Heart left ventricle (tissue), 16 donors: ENCODE results near the gene MAGEA2. TPM values are rescaled to one million over a fixed set of nuclear protein-coding genes. Genes with fewer than 3 reads are reported as not detected.
"Not testable (repeated sequence)": the region's sequence is repeated elsewhere in the genome, so short reads cannot be mapped to it uniquely, and the experiment has no call there.

Experiments
- ATAC-seq, 4 donors: fragments of 200-7000 bp; cut with Tn5 transposase; one replicate each; pipeline ENCODE4 v1.9.1; 2020 to 2022; ENCODE audit warnings: moderate library complexity in 4 of 4, mild to moderate bottlenecking in 3 of 4, moderate number of reproducible peaks in 1 of 4
- DNase-seq, 5 donors: peaks; one replicate each; pipeline ENCODE4 v3.0.0-alpha.2; 2020
- H3K27ac ChIP-seq, 12 donors: fragments of 200-600 bp; sonication (generic) in 4 of 12; one replicate each; pipeline versions ENCODE4 v1.5.0 to v1.8.0; 2016 to 2022; ENCODE audit warnings: mild to moderate bottlenecking in 2 of 12
- H3K27me3 ChIP-seq, 9 donors: fragments of 200-600 bp; sonication (generic) in 2 of 9; one replicate each; pipeline versions ENCODE4 v1.5.1 to v1.8.0; 2016 to 2022; ENCODE audit warnings: mild to moderate bottlenecking in 3 of 9
- H3K36me3 ChIP-seq, 9 donors: fragments of 200-600 bp; sonication (generic) in 2 of 9; one replicate each; pipeline versions ENCODE4 v1.5.0 to v1.8.0; 2018 to 2022; ENCODE audit warnings: mild to moderate bottlenecking in 2 of 9
- H3K4me1 ChIP-seq, 12 donors: fragments of 200-600 bp; sonication (generic) in 4 of 12; one replicate each; pipeline versions ENCODE4 v1.5.0 to v1.8.0; 2016 to 2022; ENCODE audit warnings: mild to moderate bottlenecking in 3 of 12
- H3K4me3 ChIP-seq, 12 donors: fragments of 200-600 bp; sonication (generic) in 4 of 12; one replicate each; pipeline versions ENCODE4 v1.5.0 to v1.8.0; 2017 to 2022; ENCODE audit warnings: mild to moderate bottlenecking in 9 of 12, moderate library complexity in 4 of 12
- H3K9me3 ChIP-seq, 12 donors: fragments of 200-600 bp; sonication (generic) in 4 of 12; one replicate each; pipeline versions ENCODE4 v1.5.0 to v1.8.0; 2016 to 2022; ENCODE audit warnings: mild to moderate bottlenecking in 1 of 12
- CTCF ChIP-seq, 12 donors: fragments of 200-600 bp; sonication (generic) in 4 of 12; IDR thresholded peaks; one replicate each; pipeline versions ENCODE4 v1.5.0 to v1.8.0; 2018 to 2022; ENCODE audit warnings: antibody characterized with exemption in 12 of 12, mild to moderate bottlenecking in 5 of 12
- POLR2A ChIP-seq, 2 donors: fragments of 450-650 bp; IDR thresholded peaks; one replicate each; pipeline ENCODE4 v1.6.1; 2017; ENCODE audit warnings: antibody characterized with exemption in 2 of 2, mild to moderate bottlenecking in 2 of 2, moderate library complexity in 2 of 2
- WGBS, 4 donors: extraction: QIAGEN DNeasy Blood & Tissue Kit in 2 of 4; methylation state at CpG; one replicate each; pipeline versions ENCODE4 v1.1.5 to v1.1.7; 2013 to 2018; 5-methylcytosine and 5-hydroxymethylcytosine counted together
- intact Hi-C, 10 donors: fragments of 100-400 bp; cut with DNase I; formaldehyde crosslinking; loops; one replicate each; pipeline versions ENCODE4 v1.11.1 to v1.14.2; 2022
- long read RNA-seq, 3 donors: library from polyadenylated mRNA; unstranded; transcript quantifications; one replicate each; pipeline ENCODE4 v2.0.0, GENCODE V29; 2020 to 2021
- polyA plus RNA-seq, 2 donors: library from polyadenylated mRNA; stranded (reverse); fragments of 200-250 nt; gene quantifications; one replicate each; pipeline ENCODE4 v1.2.3, GENCODE V29; 2013
- total RNA-seq, 9 donors: library from RNA; depleted of rRNA in 2 of 9; stranded (reverse); fragments of >200 nt in 2 of 9; fragmentation: NEBNext Ultra II Directional in 3 of 9; extraction: Animal tissue kit (Norgen Biotek cat#: 25700) in 3 of 9; gene quantifications; one replicate each; pipeline versions ENCODE4 v1.1.0 to v1.2.4, GENCODE V29; 2016 to 2023
- donor health status: ischemic (EF 13 %, LVEDD 7.1; RV severe dilation, severe dysfunction).
- donor health status: healthy with polysubstance abuse.
- donor health status: DM: no; HTN: yes; CAD: no.
- donor health status: DM: no; HTN: no; CAD: no.
- donor health status: ischemic (EF 25% LVEDD 6.9; RV normal size, moderate dysfunction).
- donor health status: ischemic (EF 25% LVEDD 5.7; RV mildly dilated, moderate dysfunction).
- donor health status: healthy.
- donor health status: DM: yes; HTN: yes; CAD: no.
- donor health status: ischemic (EF 35%, LVEDD 5.7; RV mildly dilated, moderate dysfunction).
- donor health status: nonischemic (EF 11% LVEDD 7.7; RV severe dilation, severe dysfunction).
- donor health status: DM: yes; HTN: yes; CAD: no.
- donor health status: PGD.
- donor health status: ischemic (EF 29% LVEDD 5.4; RV normal size, mild dysfunction).
- donor health status: nonischemic (EF 23%, LVEDD 6.1; RV moderate dilation, normal function).

MAGEA2 gene
- total RNA-seq: not detected
- not detected for polyA plus RNA-seq
- long read RNA-seq, donor 1: 0 reads
- long read RNA-seq, donor 2: 0 reads
- long read RNA-seq, donor 3: 0 reads

- ATAC-seq, H3K27me3 ChIP-seq, H3K36me3 ChIP-seq, H3K4me1 ChIP-seq, H3K4me3 ChIP-seq, H3K27ac ChIP-seq, DNase-seq, intact Hi-C loops, H3K9me3 ChIP-seq: not testable (repeated sequence)
- no CpG with 5 or more reads among the region's 35 CpGs for WGBS, 4 donors
Observed at GRCh38 chrX:152753686-152754650, at the start of gene MAGEA2. Gene MAGEA2 (minus strand): TSS chrX:152753842. CDS start chrX:152751363, 2,479 bp downstream.

- H3K4me1 ChIP-seq: no peaks in the 10 kb centered on the region
- TF ChIP-seq CTCF (IDR thresholded peaks at IDR 0.05) (no peak), POLR2A (IDR thresholded peaks at IDR 0.05) (no peak)
- WGBS, 4 donors: 44 to 82% (median 66%) methylated on average over 1 of the region's 1 CpG
- ATAC-seq (no peak), DNase-seq (no peak)
- intact Hi-C loops: no loop called here
- H3K9me3 ChIP-seq: no peaks in the 10 kb centered on the region
- peaks cover 0 to 10% (median 0%) of the 10 kb centered on the region in 9 donors for H3K27me3 ChIP-seq
- no peak overlapping the region for H3K27ac ChIP-seq
- H3K36me3 ChIP-seq: no peaks in the 10 kb centered on the region
- no peak overlapping the region for H3K4me3 ChIP-seq
Observed at GRCh38 chrX:152798945-152799344, 45.3 kb upstream of the MAGEA2 start.

GRCh38 chrX:152787062-152787461 lies 33.4 kb upstream of the MAGEA2 start:
- H3K4me1 ChIP-seq, H3K9me3 ChIP-seq, ATAC-seq, intact Hi-C loops, DNase-seq, H3K4me3 ChIP-seq, H3K36me3 ChIP-seq, H3K27ac ChIP-seq, H3K27me3 ChIP-seq: not testable (repeated sequence)
- WGBS, 4 donors: no CpG with 5 or more reads among the region's 3 CpGs

GRCh38 chrX:152769549-152770289 lies 16.1 kb upstream of the MAGEA2 start, which contains the start of gene MAGEA6:
Gene MAGEA6 (minus strand): TSS chrX:152769689. CDS start chrX:152767650, 2,039 bp downstream.
- H3K4me1 ChIP-seq, intact Hi-C loops, H3K36me3 ChIP-seq, DNase-seq, ATAC-seq, H3K27me3 ChIP-seq, H3K4me3 ChIP-seq, H3K27ac ChIP-seq, H3K9me3 ChIP-seq: not testable (repeated sequence)
- WGBS, 4 donors: 73 to 93% methylated on average over 2 to 3 of the region's 29 CpGs; no CpG with 5 or more reads in 2 of the 4 donors

- H3K4me3 ChIP-seq, H3K4me1 ChIP-seq, H3K27me3 ChIP-seq, H3K9me3 ChIP-seq, H3K27ac ChIP-seq, ATAC-seq, intact Hi-C loops, DNase-seq, H3K36me3 ChIP-seq: not testable (repeated sequence)
- 63 to 79% (median 73%) methylated on average over 6 to 9 of the region's 9 CpGs for WGBS, 4 donors
Observed at GRCh38 chrX:152766562-152766961, 12.9 kb upstream of the MAGEA2 start.

GRCh38 chrX:152761582-152761981 lies 7.9 kb upstream of the MAGEA2 start:
- H3K27me3 ChIP-seq, H3K27ac ChIP-seq, H3K4me3 ChIP-seq, H3K4me1 ChIP-seq, intact Hi-C loops, DNase-seq, H3K9me3 ChIP-seq, H3K36me3 ChIP-seq: not testable (repeated sequence)
- 72 to 87% methylated on average over 3 to 4 of the region's 7 CpGs; no CpG with 5 or more reads in 2 of the 4 donors for WGBS, 4 donors
- peak in 1 of 4 donors; percentile 37 for ATAC-seq

GRCh38 chrX:152759544-152759943 lies 5.9 kb upstream of the MAGEA2 start:
- H3K4me3 ChIP-seq, intact Hi-C loops, H3K36me3 ChIP-seq, DNase-seq, H3K4me1 ChIP-seq, H3K27me3 ChIP-seq, H3K27ac ChIP-seq, H3K9me3 ChIP-seq, ATAC-seq: not testable (repeated sequence)
- 74 to 84% (median 80%) methylated on average over 2 to 5 of the region's 7 CpGs for WGBS, 4 donors

GRCh38 chrX:152758918-152759317 lies 5.3 kb upstream of the MAGEA2 start, which contains the start of gene CSAG3:
Gene CSAG3 (plus strand): TSS chrX:152759218.
- H3K4me3 ChIP-seq, intact Hi-C loops, H3K27me3 ChIP-seq, H3K4me1 ChIP-seq, H3K9me3 ChIP-seq, ATAC-seq, DNase-seq, H3K27ac ChIP-seq, H3K36me3 ChIP-seq: not testable (repeated sequence)
- WGBS, 4 donors: no CpG with 5 or more reads among the region's 2 CpGs

GRCh38 chrX:152754871-152755270 lies 1.2 kb upstream of the MAGEA2 start:
- H3K4me1 ChIP-seq, intact Hi-C loops, H3K9me3 ChIP-seq, H3K27ac ChIP-seq, DNase-seq, ATAC-seq, H3K27me3 ChIP-seq, H3K36me3 ChIP-seq, H3K4me3 ChIP-seq: not testable (repeated sequence)
- WGBS, 4 donors: no CpG with 5 or more reads among the region's 5 CpGs
